HCT116 (cell line): ENCODE measurements around the gene ZNF776. TPM values are rescaled to one million over a fixed set of nuclear protein-coding genes. Genes with fewer than 3 reads are reported as not detected.

Experiments
- ATAC-seq: fragments of 200-7000 bp; cut with Tn5 transposase; 2 replicates; pipeline ENCODE4 v1.9.1; 2020; ENCODE audit warnings: mild to moderate bottlenecking, moderate library complexity
- BruUV-seq: library from RNA; stranded (reverse); fragments of 400-500 nt; replicated peaks from 2 replicates; lab custom pipeline; 2021; lab: Mats Ljungman, UMichigan
- CTCF ChIA-PET: fragments of 300-600 bp; sonication (Branson Sonifier 250); formaldehyde crosslinking; loops from one replicate; lab custom pipeline; 2021; ENCODE audit warnings: antibody characterized with exemption; lab: Charles Lee
- POLR2A ChIA-PET: fragments of 300-600, 350-600 bp; sonication (Branson Sonifier 250); formaldehyde crosslinking; loops from one replicate; lab custom pipeline; 2021; ENCODE audit warnings: antibody characterized with exemption; lab: Charles Lee
- RAD21 ChIA-PET, 2 experiments: fragments of 300-600 bp; sonication (Branson Sonifier 250); formaldehyde crosslinking; loops; one replicate each; lab custom pipeline; 2023; ENCODE audit warnings: low total read pairs in 2 of 2; ENCODE audit not compliant: uncharacterized antibody in 2 of 2, unreplicated experiment in 2 of 2, low non-redundant PET in 1 of 2; lab: Charles Lee
- DNase-seq: peaks from one replicate; pipeline ENCODE4 v3.0.0-alpha.2; 2010; ENCODE audit warnings: low read depth, low spot score
- H2AFZ ChIP-seq: fragments of 200-600 bp; shearing (Covaris generic), sonication (generic); 2 replicates; pipeline ENCODE4 v1.6.1; 2017; ENCODE audit warnings: low read depth, mixed run types, mixed read lengths, antibody characterized with exemption, low read length; ENCODE audit not compliant: poor library complexity, severe bottlenecking
- H3K27ac ChIP-seq: 2 replicates; pipeline ENCODE4 v1.5.1; 2012; ENCODE audit warnings: low read depth, low read length
- H3K27me3 ChIP-seq: fragments of 200-600 bp; sonication (generic); 2 replicates; pipeline ENCODE4 v1.6.1; 2016; ENCODE audit warnings: mixed run types, low read length, mixed read lengths; ENCODE audit not compliant: insufficient read depth
- H3K36me3 ChIP-seq, 2 experiments: fragments of 200-500 bp in 1 of 2; fragments of 200-600 bp in 1 of 2; sonication (Bioruptor generic) in 1 of 2; sonication (generic) in 1 of 2; 2 replicates each; pipeline versions ENCODE4 v1.5.1 to v1.6.1; 2014 to 2016; ENCODE audit warnings: low read length in 2 of 2, inconsistent platforms in 1 of 2, mixed read lengths in 1 of 2, mixed run types in 1 of 2; ENCODE audit not compliant: insufficient read depth in 2 of 2, control insufficient read depth in 1 of 2
- H3K4me1 ChIP-seq, 2 experiments: fragments of 200-600 bp in 1 of 2; sonication (generic) in 1 of 2; 2 replicates each; pipeline versions ENCODE4 v1.5.1 to v1.6.1; 2012 to 2017; ENCODE audit warnings: low read length in 2 of 2, inconsistent platforms in 1 of 2, mild to moderate bottlenecking in 1 of 2, mixed read lengths in 1 of 2, mixed run types in 1 of 2, moderate library complexity in 1 of 2; ENCODE audit not compliant: insufficient read depth in 2 of 2, control insufficient read depth in 1 of 2
- H3K4me2 ChIP-seq: fragments of 200-600 bp; sonication (generic); 2 replicates; pipeline ENCODE4 v1.6.1; 2017; ENCODE audit warnings: mixed run types, low read length, mixed read lengths
- H3K4me3 ChIP-seq, 2 experiments: fragments of 200-600 bp in 1 of 2; sonication (generic) in 1 of 2; replicated peaks in 1 of 2; 2 replicates each; pipeline ENCODE4 v1.5.1; 2011 to 2016; ENCODE audit warnings: low read length in 2 of 2, control low read depth in 1 of 2, low read depth in 1 of 2, mild to moderate bottlenecking in 1 of 2, mixed read lengths in 1 of 2, mixed run types in 1 of 2
- H3K79me2 ChIP-seq: fragments of 200-600 bp; sonication (generic); 2 replicates; pipeline ENCODE4 v1.6.1; 2017; ENCODE audit warnings: mild to moderate bottlenecking, mixed run types, low read length, moderate library complexity, mixed read lengths; ENCODE audit not compliant: insufficient read depth
- H3K9ac ChIP-seq: fragments of 200-600 bp; sonication (generic); 2 replicates; pipeline ENCODE4 v1.6.1; 2016; ENCODE audit warnings: low read length, mixed read lengths
- H3K9me2 ChIP-seq: fragments of 200-600 bp; sonication (generic), shearing (Covaris generic); 2 replicates; pipeline ENCODE4 v1.6.1; 2017; ENCODE audit warnings: mixed run types, mild to moderate bottlenecking, moderate library complexity; ENCODE audit not compliant: insufficient read depth
- H3K9me3 ChIP-seq, 2 experiments: fragments of 200-500 bp in 1 of 2; fragments of 200-600 bp in 1 of 2; sonication (Bioruptor generic) in 1 of 2; sonication (generic) in 1 of 2; 2 replicates each; pipeline ENCODE4 v1.6.1; 2014 to 2017; ENCODE audit warnings: low read length in 2 of 2, mixed read lengths in 2 of 2, inconsistent platforms in 1 of 2, low read depth in 1 of 2, mild to moderate bottlenecking in 1 of 2, mixed run types in 1 of 2, moderate library complexity in 1 of 2; ENCODE audit not compliant: control insufficient read depth in 1 of 2, insufficient read depth in 1 of 2
- H4K20me1 ChIP-seq: fragments of 200-600 bp; sonication (generic), shearing (Covaris generic); 2 replicates; pipeline ENCODE4 v1.6.1; 2017; ENCODE audit warnings: mixed run types, mild to moderate bottlenecking, moderate library complexity; ENCODE audit not compliant: insufficient read depth
- CEBPB ChIP-seq: IDR thresholded peaks from 2 replicates; pipeline ENCODE4 v1.6.1; 2012; ENCODE audit warnings: low read depth
- EGR1 ChIP-seq: IDR thresholded peaks from 2 replicates; pipeline ENCODE4 v1.6.1; 2012; ENCODE audit warnings: low read depth
- ELF1 ChIP-seq: IDR thresholded peaks from 2 replicates; pipeline ENCODE4 v1.6.1; 2012; ENCODE audit warnings: low read depth, borderline replicate concordance
- EZH2phosphoT487 ChIP-seq: fragments of 200-600 bp; IDR thresholded peaks from 2 replicates; pipeline ENCODE4 v1.6.1; 2018; ENCODE audit warnings: antibody characterized with exemption, borderline replicate concordance
- FOSL1 ChIP-seq: IDR thresholded peaks from 2 replicates; pipeline ENCODE4 v1.6.1; 2012; ENCODE audit warnings: low read depth
- JUND ChIP-seq: IDR thresholded peaks from 2 replicates; pipeline ENCODE4 v1.6.1; 2012
- POLR2A ChIP-seq: IDR thresholded peaks from 2 replicates; pipeline ENCODE4 v1.7.0; 2011; ENCODE audit warnings: borderline replicate concordance; ENCODE audit not compliant: insufficient read depth, insufficient read length; ENCODE audit errors: extremely low read depth
- RAD21 ChIP-seq: IDR thresholded peaks from 2 replicates; pipeline ENCODE4 v1.6.1; 2012; ENCODE audit warnings: low read depth, mild to moderate bottlenecking
- SIN3A ChIP-seq: IDR thresholded peaks from 2 replicates; pipeline ENCODE4 v1.6.1; 2012; ENCODE audit warnings: low read depth
- SP1 ChIP-seq: IDR thresholded peaks from 2 replicates; pipeline ENCODE4 v1.6.1; 2012; ENCODE audit warnings: low read depth
- SRF ChIP-seq: IDR thresholded peaks from 2 replicates; pipeline ENCODE4 v1.6.1; 2012; ENCODE audit warnings: low read depth
- ZNF274 ChIP-seq: fragments of 200-500 bp; sonication (Bioruptor generic); IDR thresholded peaks from 2 replicates; pipeline ENCODE4 v1.6.1; 2014; ENCODE audit warnings: mild to moderate bottlenecking, low read depth, low read length, inconsistent platforms
- intact Hi-C: fragments of 100-400 bp; cut with micrococcal nuclease; formaldehyde crosslinking; loops from 2 replicates; pipeline ENCODE4 v1.10.0; 2022
- total RNA-seq: library from RNA; stranded (reverse); gene quantifications from one replicate; pipeline ENCODE4 v1.2.1, GENCODE V29; 2021; ENCODE audit not compliant: unreplicated experiment
- TF ChIP-seq, protein P1 (sequence below): IDR thresholded peaks from 2 replicates; pipeline ENCODE4 v1.6.1; 2012; ENCODE audit warnings: low read depth
- TF ChIP-seq, protein P2 (sequence below): IDR thresholded peaks from 2 replicates; pipeline ENCODE4 v1.6.1; 2012
- TF ChIP-seq, protein P3 (sequence below): IDR thresholded peaks from 2 replicates; pipeline ENCODE4 v1.6.1; 2012

ZNF776 gene
- total RNA-seq, 1 experiment from 2014 or later: 8.6 TPM

DNA sequence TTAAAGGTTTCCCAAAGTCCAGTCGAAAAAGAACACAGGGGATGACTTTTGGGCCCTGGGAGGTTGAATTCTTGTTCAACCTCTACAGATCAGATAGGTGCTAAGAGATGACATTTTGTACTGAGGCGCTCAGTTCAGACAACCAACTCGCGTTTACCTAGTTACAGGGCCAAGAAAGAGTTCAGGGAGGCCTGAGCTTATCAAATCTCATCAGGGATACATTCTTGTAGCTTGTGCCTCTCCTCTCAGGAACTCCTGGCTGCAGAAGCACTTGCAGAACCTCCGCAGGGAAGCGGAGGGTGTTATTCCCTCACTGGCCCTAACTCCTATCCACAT is 825 bp downstream of the ZNF776 start:
- intact Hi-C loops: loop anchor here (5.0 kb wide), 2 partner anchors 55 to 65 kb away; partner anchors contain the start of gene ZNF551
- ChIA-PET RAD21 (no interaction called here), CTCF (interaction anchor here (2.0 kb wide), 1 partner anchor 66 kb away, joined by 7 read pairs; the partner anchor contains the start of gene ZNF551), POLR2A (no interaction called here)
- Histone ChIP-seq H3K4me2 (peak overlapping the region; percentile 94), H2AFZ (no peak overlapping the region), H3K36me3 (peaks cover 15 to 31% of the 10 kb centered on the region in 2 experiments), H3K27ac (peak overlapping the region; percentile 64; the same call in 1 of the 2 replicates), H3K79me2 (peaks cover 25% of the 10 kb centered on the region), H3K4me3 (peak overlapping the region; percentile 87 to 88), H3K9ac (peak overlapping the region; percentile 71), H3K9me3 (peaks cover 2 to 10% of the 10 kb centered on the region in 2 experiments; a peak in 1 of 4 replicates), H3K9me2 (no peaks in the 10 kb centered on the region), H3K4me1 (peaks cover 0 to 8% of the 10 kb centered on the region in 2 experiments; a peak in 1 of 4 replicates), H4K20me1 (no peaks in the 10 kb centered on the region), H3K27me3 (no peaks in the 10 kb centered on the region)
- ATAC-seq: no peak
- no peak for TF ChIP-seq CEBPB
- TF ChIP-seq SIN3A: no peak
- TF ChIP-seq SRF: no peak
- no peak for TF ChIP-seq FOSL1
- TF ChIP-seq ZNF274: no peak
- TF ChIP-seq SP1: no peak
- TF ChIP-seq RAD21: no peak
- TF ChIP-seq, protein P1, sequence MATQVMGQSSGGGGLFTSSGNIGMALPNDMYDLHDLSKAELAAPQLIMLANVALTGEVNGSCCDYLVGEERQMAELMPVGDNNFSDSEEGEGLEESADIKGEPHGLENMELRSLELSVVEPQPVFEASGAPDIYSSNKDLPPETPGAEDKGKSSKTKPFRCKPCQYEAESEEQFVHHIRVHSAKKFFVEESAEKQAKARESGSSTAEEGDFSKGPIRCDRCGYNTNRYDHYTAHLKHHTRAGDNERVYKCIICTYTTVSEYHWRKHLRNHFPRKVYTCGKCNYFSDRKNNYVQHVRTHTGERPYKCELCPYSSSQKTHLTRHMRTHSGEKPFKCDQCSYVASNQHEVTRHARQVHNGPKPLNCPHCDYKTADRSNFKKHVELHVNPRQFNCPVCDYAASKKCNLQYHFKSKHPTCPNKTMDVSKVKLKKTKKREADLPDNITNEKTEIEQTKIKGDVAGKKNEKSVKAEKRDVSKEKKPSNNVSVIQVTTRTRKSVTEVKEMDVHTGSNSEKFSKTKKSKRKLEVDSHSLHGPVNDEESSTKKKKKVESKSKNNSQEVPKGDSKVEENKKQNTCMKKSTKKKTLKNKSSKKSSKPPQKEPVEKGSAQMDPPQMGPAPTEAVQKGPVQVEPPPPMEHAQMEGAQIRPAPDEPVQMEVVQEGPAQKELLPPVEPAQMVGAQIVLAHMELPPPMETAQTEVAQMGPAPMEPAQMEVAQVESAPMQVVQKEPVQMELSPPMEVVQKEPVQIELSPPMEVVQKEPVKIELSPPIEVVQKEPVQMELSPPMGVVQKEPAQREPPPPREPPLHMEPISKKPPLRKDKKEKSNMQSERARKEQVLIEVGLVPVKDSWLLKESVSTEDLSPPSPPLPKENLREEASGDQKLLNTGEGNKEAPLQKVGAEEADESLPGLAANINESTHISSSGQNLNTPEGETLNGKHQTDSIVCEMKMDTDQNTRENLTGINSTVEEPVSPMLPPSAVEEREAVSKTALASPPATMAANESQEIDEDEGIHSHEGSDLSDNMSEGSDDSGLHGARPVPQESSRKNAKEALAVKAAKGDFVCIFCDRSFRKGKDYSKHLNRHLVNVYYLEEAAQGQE: no peak
- TF ChIP-seq, protein P2, sequence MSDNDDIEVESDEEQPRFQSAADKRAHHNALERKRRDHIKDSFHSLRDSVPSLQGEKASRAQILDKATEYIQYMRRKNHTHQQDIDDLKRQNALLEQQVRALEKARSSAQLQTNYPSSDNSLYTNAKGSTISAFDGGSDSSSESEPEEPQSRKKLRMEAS: no peak
- TF ChIP-seq JUND: no peak
- TF ChIP-seq POLR2A: no peak
- no peak for TF ChIP-seq ELF1
- no peak for TF ChIP-seq EZH2phosphoT487
- TF ChIP-seq, protein P3, sequence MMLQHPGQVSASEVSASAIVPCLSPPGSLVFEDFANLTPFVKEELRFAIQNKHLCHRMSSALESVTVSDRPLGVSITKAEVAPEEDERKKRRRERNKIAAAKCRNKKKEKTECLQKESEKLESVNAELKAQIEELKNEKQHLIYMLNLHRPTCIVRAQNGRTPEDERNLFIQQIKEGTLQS: no peak
- TF ChIP-seq EGR1: no peak
- no TSS peak for BruUV-seq
- no peak for DNase-seq
